ENCODE results near the gene ERFE.

ERFE gene

GRCh38 chr2:238155051-238155760, 3.6 kb upstream of the ERFE start:
- DNase-seq (ENCODE audit: low read depth in 2 of 2) = no peak

DNA sequence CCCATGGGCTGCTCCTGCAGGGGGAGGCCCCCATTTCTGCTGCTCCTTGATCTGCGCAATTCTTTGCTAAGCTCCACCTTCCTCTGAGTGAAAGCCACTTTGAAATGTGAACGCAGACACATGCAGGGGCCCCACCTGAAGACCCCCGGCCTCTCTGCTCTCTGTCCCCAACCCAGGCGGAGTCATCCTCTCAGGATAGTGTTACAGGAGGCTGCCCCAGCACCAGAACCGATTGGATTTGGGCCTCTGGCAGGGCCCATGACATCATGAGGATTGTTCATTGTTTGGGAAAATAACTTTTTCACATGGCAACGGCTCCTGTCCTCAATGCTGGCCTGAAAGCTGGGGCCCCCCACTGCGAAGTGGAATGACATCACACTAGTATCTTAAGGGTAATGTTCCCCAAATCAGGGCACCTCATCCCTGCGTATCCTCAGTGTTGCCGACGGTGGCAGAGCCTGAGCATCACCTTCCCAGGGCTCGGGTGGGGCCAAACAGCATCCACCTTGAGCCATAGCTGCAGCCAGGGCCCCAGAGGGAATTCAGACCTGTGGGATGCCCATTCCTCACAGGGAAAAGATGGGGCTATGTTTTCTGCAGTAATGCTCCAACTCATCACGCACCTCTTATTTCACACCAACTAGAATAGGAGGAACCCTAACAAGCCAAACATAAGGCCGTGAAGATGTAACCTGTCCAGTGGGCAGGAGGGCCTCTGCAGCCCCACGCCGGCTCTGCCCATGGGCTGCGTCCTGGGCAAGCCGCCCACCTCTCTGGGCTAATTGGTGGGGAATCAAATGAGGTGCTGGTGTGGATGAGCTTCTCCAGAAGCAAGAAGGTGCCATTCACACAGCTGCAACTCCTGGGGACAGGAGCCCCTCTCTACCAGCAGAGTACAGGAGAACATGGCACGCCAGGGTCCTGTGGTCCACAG, 2.7 kb upstream of the ERFE start:
- no peak for DNase-seq (ENCODE audit: low read depth in 2 of 2)

DNA sequence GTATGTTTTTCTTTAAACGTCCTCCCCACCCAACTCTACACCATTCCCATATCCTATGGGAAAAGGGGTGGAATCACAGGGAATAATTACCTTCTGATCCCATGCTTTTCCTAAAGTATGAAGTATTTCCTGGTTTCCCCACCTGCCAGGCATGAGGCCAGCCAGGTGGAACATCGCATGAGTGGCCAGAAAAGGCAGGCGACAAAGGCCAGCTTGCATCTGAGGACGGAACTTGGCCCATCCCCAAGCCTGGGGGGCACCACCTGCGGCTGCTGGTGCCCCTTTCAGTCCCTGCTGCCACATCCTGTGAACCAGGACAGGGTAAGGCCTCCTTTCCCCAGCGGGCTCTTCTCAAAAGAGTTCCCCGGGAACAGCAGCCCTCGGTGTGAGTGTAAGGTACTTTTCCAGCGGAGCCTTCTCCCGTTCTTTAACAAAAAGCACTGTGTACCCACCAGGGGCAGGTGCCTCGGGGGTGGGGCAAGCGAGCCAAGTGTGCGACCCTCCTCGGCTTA, 1.2 kb upstream of the ERFE start:
- DNase-seq (ENCODE audit: low read depth in 2 of 2) = no peak

DNA sequence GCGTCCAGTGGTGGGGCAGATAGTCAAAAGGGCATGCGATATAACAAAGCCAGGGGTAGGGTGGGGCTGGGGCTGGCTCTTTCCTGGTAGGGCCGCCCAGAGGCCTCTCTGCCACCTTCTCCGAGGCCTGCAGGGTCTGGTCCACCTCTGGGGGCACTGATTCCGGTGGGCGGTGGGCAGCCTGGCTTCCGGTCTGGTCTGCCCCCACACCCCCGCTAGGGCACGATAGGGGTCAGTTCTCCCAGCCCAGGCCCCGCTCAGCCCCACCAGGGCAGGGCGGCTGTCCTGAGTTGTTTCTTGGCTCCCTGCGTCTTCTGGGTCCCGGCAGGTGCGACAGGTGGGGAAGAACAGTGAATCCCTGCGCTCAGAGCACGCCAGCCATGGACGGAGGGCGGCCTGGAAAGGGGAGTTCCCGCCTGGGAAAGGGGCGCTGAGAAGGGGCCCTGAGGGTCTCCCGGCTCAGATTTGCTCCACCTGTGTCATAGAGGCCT, 707 bp upstream of the ERFE start:
- DNase-seq (ENCODE audit: low read depth in 2 of 2) = no peak

DNA sequence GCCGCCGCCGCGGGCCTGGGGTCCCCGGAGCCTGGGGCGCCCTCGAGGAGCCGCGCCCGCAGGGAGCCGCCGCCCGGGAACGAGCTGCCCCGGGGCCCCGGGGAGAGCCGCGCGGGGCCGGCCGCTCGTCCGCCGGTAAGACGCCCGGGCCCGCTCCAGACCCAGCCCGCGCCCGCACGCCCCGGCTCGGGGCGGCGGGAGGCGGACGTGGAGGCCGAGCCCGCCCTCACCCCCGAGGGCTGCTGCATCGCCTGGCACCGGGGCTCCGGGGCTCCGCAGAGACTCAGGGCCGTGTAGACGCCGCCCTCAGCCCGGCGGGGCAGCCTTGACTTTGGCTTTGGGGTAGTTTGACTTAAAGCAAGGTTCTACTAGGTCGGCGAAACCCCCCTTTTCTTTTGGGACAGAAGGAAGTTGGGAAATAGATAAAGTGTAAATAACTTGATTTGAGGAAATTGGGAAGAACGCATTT, 335 bp downstream of the ERFE start:
- DNase-seq (ENCODE audit: low read depth in 2 of 2) = no peak

DNA sequence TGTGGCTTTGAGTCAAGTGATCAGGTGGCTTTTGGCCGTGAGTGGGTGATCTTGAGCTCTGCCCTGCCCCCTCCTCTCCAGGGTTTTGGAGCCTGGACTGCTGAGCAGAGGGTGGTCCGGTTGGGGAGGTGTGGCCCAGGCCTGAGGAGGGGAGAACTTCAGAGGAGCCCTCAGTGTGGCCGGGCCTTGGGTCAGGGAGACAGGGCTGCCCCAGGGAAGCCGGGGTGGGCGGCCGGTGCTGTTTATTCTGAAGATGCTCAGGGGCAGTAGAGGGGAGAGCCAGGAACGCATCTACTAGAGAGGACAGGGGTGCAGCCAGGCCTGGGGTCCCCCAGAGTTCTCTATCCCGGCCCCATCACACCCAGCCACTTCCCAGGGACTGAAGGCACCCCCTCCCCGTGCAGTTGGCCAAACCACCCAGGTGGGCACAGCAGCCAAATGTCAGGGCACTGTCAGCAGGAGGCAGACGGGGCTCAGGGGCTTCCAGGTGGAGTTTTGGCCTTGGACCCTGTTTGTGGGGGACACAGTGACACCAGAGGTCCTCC, 963 bp downstream of the ERFE start:
- no peak for DNase-seq (ENCODE audit: low read depth in 2 of 2)

- DNase-seq (ENCODE audit: low read depth in 2 of 2) = no peak
Observed at GRCh38 chr2:238160206-238161129, 1.7 kb downstream of the ERFE start.

GRCh38 chr2:238161291-238162051, 2.7 kb downstream of the ERFE start:
- no peak for DNase-seq (ENCODE audit: low read depth in 2 of 2)

DNA sequence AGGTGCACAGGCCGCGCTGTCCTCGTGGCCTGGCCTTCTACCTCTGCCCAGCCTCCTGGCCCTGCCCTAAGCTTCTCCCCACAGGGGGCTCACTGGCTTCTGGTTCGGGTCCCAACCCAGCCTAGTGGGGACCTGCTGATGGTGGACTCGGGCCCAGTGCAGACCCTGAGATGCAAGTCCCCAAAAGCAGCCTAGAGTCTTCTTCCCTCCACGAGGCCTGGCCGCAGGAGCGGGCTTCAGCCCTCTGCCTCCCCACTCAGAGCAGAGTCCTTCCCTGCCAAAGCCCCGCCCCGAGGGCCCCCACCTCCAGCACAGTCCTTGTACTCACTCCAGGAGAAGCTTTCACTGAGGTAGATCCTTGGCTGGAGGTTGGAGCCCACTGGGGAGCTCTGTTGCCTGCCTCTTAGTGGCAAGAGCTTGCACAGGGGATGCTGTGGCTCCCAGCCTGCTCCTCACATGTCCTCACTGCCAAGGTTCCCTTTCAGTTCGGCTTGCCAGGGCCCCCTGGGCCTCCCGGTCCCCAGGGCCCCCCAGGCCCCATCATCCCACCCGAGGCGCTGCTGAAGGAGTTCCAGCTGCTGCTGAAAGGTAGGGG, 3.6 kb downstream of the ERFE start:
- no peak for DNase-seq (ENCODE audit: low read depth in 2 of 2)

GRCh38 chr2:238162846-238163441, 4.2 kb downstream of the ERFE start:
- DNase-seq (ENCODE audit: low read depth in 2 of 2) = no peak

DNA sequence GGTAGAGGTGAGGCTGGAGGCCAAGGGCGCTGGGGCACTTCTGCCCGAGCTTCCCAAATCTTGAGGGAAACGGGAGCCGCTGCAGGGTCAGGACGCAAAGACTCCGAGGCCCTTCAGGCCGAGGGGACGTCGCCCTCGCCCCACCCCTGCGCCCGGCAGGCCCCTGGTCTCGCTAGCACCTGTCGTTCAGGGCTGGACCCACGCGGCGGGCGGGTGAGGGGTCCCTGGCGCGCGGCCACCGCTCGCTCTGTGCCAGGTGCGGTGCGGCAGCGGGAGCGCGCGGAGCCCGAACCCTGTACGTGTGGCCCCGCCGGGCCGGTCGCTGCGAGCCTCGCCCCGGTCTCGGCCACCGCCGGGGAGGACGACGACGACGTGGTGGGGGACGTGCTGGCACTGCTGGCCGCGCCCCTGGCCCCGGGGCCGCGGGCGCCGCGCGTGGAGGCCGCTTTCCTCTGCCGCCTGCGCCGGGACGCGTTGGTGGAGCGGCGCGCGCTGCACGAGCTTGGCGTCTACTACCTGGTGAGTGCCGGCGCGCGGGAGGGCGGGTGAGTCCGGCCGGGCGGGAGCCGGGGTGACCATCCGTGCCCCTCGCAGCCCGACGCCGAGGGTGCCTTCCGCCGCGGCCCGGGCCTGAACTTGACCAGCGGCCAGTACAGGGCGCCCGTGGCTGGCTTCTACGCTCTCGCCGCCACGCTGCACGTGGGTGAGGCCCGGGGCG, 4.9 kb downstream of the ERFE start:
- no peak for DNase-seq (ENCODE audit: low read depth in 2 of 2)

DNA sequence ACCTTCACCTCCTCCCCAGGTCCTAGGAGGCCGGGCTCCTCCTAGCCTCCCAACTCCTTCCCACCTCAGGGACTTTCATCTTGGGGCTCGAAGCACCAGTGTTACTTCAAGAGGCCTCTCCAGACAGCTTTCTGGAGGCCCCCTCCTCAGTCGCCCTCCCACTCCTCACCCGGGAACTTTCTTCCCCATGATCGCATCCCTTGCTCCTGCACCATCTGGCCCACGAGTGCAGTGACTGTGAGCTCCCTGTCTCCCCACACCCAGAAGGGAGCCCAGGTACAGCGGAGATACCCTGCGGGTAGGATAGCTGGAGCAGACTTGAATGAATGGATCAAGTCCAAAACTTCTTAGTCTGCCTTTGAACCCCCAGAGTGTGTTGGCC, 6.1 kb downstream of the ERFE start:
- no peak for DNase-seq (ENCODE audit: low read depth in 2 of 2)

- no peak for DNase-seq (ENCODE audit: low read depth in 2 of 2)
Observed at GRCh38 chr2:238165288-238165921, 6.6 kb downstream of the ERFE start.

- DNase-seq (ENCODE audit: low read depth in 2 of 2) = no peak
Observed at GRCh38 chr2:238166391-238167343, 7.9 kb downstream of the ERFE start.

GRCh38 chr2:238167344-238167715, 8.6 kb downstream of the ERFE start:
- no peak for DNase-seq (ENCODE audit: low read depth in 2 of 2)

DNA sequence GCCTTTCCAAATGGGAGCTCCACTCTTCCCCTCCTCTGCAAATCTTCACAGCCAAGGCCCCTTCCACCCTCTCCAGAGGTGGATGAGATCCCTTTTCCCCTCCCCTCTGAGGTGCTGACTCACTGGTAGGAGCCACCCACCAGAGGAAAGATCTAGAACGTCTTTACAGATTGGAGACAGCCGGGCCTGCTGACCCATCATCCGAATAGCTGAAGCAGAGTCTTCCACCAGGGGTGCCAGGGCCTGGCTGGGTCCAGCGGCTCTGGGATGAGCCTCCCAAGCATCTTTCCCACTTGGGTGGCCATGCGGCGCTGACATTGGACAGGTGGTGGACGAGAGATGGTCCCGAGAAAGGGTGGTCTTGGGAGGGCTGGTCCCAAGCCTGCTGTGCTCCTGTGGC, 9.0 kb downstream of the ERFE start:
- no peak for DNase-seq (ENCODE audit: low read depth in 2 of 2)
